Lower leg skin (tissue), 3 donors: ENCODE measurements around the gene TRAF4.

Source experiments
- CTCF ChIP-seq, 3 donors: fragments of 450-650 bp; IDR thresholded peaks; one replicate each; pipeline ENCODE4 v1.5.1; 2016; ENCODE audit warnings: antibody characterized with exemption in 3 of 3, mild to moderate bottlenecking in 3 of 3, moderate library complexity in 2 of 3
- POLR2A ChIP-seq, 2 donors: fragments of 450-650 bp; IDR thresholded peaks; one replicate each; pipeline ENCODE4 v1.6.1; 2016 to 2017; ENCODE audit warnings: antibody characterized with exemption in 2 of 2, mild to moderate bottlenecking in 1 of 2, moderate library complexity in 1 of 2

GRCh38 chr17:28763804-28764266 is 20.0 kb downstream of the TRAF4 start:
- peak in 2 of 3 donors; percentile 67 to 73 for TF ChIP-seq CTCF (IDR thresholded peaks at IDR 0.05)
- no peak for TF ChIP-seq POLR2A (IDR thresholded peaks at IDR 0.05)
